ENCODE data around the gene SAMD4A.

DNA sequence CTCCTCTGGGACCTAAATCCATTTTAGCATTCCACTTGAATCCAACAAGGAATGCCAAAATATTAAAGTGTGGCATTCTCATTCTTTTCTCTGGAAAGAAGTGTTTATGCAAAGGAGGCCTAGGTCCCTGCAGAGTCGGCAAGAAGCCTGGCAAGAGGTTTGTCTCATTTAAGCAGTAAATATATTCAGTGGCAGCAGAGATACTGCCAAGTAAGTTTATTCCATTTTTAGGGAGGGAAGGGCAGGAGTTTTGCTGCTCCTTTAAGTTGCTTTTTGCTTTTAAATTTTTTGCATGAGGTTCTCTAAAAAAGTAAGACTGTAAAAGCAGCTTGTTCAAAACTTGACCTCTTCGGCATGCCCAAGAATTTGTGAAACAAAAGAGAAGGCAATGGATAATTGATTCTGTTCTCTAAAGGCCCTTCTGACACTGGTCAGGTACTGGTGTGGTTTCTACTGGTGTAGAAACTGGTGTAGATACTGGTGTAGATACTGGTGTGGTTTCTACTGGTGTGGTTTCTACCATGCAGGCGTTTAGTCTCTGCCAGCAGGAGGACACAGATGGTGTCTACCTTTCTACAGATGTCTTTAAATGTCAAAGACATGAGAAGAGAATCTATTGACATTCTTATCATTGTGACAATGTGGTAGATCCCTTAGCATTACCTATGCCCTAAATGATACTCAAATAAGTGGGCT, 107.3 kb downstream of the SAMD4A start:
- TF ChIP-seq, protein P1, sequence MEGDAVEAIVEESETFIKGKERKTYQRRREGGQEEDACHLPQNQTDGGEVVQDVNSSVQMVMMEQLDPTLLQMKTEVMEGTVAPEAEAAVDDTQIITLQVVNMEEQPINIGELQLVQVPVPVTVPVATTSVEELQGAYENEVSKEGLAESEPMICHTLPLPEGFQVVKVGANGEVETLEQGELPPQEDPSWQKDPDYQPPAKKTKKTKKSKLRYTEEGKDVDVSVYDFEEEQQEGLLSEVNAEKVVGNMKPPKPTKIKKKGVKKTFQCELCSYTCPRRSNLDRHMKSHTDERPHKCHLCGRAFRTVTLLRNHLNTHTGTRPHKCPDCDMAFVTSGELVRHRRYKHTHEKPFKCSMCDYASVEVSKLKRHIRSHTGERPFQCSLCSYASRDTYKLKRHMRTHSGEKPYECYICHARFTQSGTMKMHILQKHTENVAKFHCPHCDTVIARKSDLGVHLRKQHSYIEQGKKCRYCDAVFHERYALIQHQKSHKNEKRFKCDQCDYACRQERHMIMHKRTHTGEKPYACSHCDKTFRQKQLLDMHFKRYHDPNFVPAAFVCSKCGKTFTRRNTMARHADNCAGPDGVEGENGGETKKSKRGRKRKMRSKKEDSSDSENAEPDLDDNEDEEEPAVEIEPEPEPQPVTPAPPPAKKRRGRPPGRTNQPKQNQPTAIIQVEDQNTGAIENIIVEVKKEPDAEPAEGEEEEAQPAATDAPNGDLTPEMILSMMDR (conservative IDR thresholded peaks at IDR 0.05; ENCODE audit: low read length) = no peak
- no peak for TF ChIP-seq EZH2phosphoT487 (IDR thresholded peaks at IDR 0.05; ENCODE audit: borderline replicate concordance, low read depth, low read length)
